ENCODE data around the gene GOLGA6L7.
"Not testable (repeated sequence)": the region's sequence is repeated elsewhere in the genome, so short reads cannot be mapped to it uniquely, and the experiment has no call there.

Gene GOLGA6L7

DNA sequence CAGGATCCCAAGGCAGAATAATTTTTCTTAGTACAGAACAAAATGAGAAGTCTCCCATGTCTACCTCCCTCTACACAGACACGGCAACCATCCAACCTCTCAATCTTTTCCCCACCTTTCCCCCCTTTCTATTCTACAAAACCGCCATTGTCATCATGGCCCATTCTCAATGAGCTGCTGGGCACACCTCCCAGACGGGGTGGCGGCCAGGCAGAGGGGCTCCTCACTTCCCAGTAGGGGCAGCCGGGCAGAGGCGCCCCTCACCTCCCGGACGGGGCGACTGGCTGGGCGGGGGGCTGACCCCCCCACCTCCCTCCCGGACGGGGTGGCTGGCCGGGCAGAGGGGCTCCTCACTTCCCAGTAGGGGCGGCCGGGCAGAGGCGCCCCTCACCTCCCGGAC, 827 bp upstream of the GOLGA6L7 start:
- H3K4ac ChIP-seq (ENCODE audit: low read depth, low read length); H2BK5ac ChIP-seq (ENCODE audit: low read depth, low read length, poor library complexity); H2BK120ac ChIP-seq (ENCODE audit: insufficient read depth, low read length, poor library complexity); H4K8ac ChIP-seq (ENCODE audit: low read depth, low read length); H2AFZ ChIP-seq (ENCODE audit: insufficient read depth, low read length, poor library complexity); H3K9ac ChIP-seq (ENCODE audit: low read length); H3K4me3 ChIP-seq (ENCODE audit: low read depth, low read length); H4K12ac ChIP-seq (ENCODE audit: low read depth, low read length); H3K9me3 ChIP-seq (ENCODE audit: insufficient read depth, low read depth, low read length); H2AK5ac ChIP-seq (ENCODE audit: low read length); H3K27me3 ChIP-seq (ENCODE audit: insufficient read depth, low read length); H3K4me2 ChIP-seq (ENCODE audit: low read length); H4K91ac ChIP-seq (ENCODE audit: low read depth, low read length); DNase-seq; H3K14ac ChIP-seq (ENCODE audit: low read length); H3K4me1 ChIP-seq (ENCODE audit: control insufficient read depth in 1 of 2, insufficient read depth in 2 of 2, low read length in 2 of 2); H3K23ac ChIP-seq (ENCODE audit: low read length); H3K79me1 ChIP-seq (ENCODE audit: low read length); H2BK12ac ChIP-seq (ENCODE audit: low read length); H3K27ac ChIP-seq (ENCODE audit: low read depth, low read length); H3K18ac ChIP-seq (ENCODE audit: low read length); H3K36me3 ChIP-seq (ENCODE audit: control insufficient read depth in 1 of 2, insufficient read depth in 2 of 2, low read length in 2 of 2); H3K79me2 ChIP-seq (ENCODE audit: control insufficient read depth, insufficient read depth, low read length, poor library complexity): not testable (repeated sequence)
- no CpG with 5 or more reads among the region's 17 CpGs for WGBS (ENCODE audit: extremely low coverage, insufficient coverage, insufficient read length)

DNA sequence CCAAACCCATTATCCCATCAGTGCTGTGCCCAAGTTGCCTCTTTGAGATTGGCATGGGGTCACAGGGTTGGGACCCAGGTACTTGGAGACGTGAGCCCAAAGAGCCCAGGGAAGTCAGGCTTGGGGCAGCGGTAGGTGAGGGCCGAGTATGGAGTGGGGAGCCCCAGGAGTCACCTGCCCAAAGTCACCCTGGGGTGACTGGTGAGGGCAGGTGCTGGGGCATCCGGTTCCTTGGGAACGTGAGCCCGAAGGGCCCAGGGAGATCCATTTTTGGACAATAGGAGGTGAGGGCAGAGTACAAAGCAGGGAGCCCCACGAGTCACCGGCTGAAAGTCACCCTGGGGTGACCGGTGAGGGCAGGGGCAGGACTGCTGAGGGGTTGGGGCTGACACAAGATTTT, 485 bp downstream of the GOLGA6L7 start:
- not testable (repeated sequence) for H3K14ac ChIP-seq (ENCODE audit: low read length)
- no CpG with 5 or more reads among the region's 9 CpGs for WGBS (ENCODE audit: extremely low coverage, insufficient coverage, insufficient read length)

GRCh38 chr15:28847247-28847646, 1.2 kb downstream of the GOLGA6L7 start:
- not testable (repeated sequence) for H2BK5ac ChIP-seq (ENCODE audit: low read depth, low read length, poor library complexity); H4K8ac ChIP-seq (ENCODE audit: low read depth, low read length); H4K12ac ChIP-seq (ENCODE audit: low read depth, low read length); H4K91ac ChIP-seq (ENCODE audit: low read depth, low read length); H2AFZ ChIP-seq (ENCODE audit: insufficient read depth, low read length, poor library complexity); H2AK5ac ChIP-seq (ENCODE audit: low read length); H3K14ac ChIP-seq (ENCODE audit: low read length); H3K9me3 ChIP-seq (ENCODE audit: insufficient read depth, low read depth, low read length); H3K23ac ChIP-seq (ENCODE audit: low read length); H3K4me2 ChIP-seq (ENCODE audit: low read length); H3K9ac ChIP-seq (ENCODE audit: low read length); DNase-seq; H3K18ac ChIP-seq (ENCODE audit: low read length); H3K4me3 ChIP-seq (ENCODE audit: low read depth, low read length); H2BK120ac ChIP-seq (ENCODE audit: insufficient read depth, low read length, poor library complexity); H3K36me3 ChIP-seq (ENCODE audit: control insufficient read depth in 1 of 2, insufficient read depth in 2 of 2, low read length in 2 of 2); H3K27me3 ChIP-seq (ENCODE audit: insufficient read depth, low read length); H3K4me1 ChIP-seq (ENCODE audit: control insufficient read depth in 1 of 2, insufficient read depth in 2 of 2, low read length in 2 of 2); H3K79me2 ChIP-seq (ENCODE audit: control insufficient read depth, insufficient read depth, low read length, poor library complexity); H3K79me1 ChIP-seq (ENCODE audit: low read length); H3K4ac ChIP-seq (ENCODE audit: low read depth, low read length); H2BK12ac ChIP-seq (ENCODE audit: low read length); H3K27ac ChIP-seq (ENCODE audit: low read depth, low read length)
- no CpG with 5 or more reads among the region's 5 CpGs for WGBS (ENCODE audit: extremely low coverage, insufficient coverage, insufficient read length)

More for the DNA sequence above, 485 bp downstream of the GOLGA6L7 start:
- DNase-seq; H3K9ac ChIP-seq (ENCODE audit: low read length); H3K18ac ChIP-seq (ENCODE audit: low read length); H3K36me3 ChIP-seq (ENCODE audit: control insufficient read depth in 1 of 2, insufficient read depth in 2 of 2, low read length in 2 of 2); H3K9me3 ChIP-seq (ENCODE audit: insufficient read depth, low read depth, low read length); H3K4ac ChIP-seq (ENCODE audit: low read depth, low read length); H2AK5ac ChIP-seq (ENCODE audit: low read length); H3K27me3 ChIP-seq (ENCODE audit: insufficient read depth, low read length); H4K12ac ChIP-seq (ENCODE audit: low read depth, low read length); H3K4me2 ChIP-seq (ENCODE audit: low read length); H2BK5ac ChIP-seq (ENCODE audit: low read depth, low read length, poor library complexity); H3K4me1 ChIP-seq (ENCODE audit: control insufficient read depth in 1 of 2, insufficient read depth in 2 of 2, low read length in 2 of 2); H4K91ac ChIP-seq (ENCODE audit: low read depth, low read length); H3K27ac ChIP-seq (ENCODE audit: low read depth, low read length); H3K79me1 ChIP-seq (ENCODE audit: low read length); H3K79me2 ChIP-seq (ENCODE audit: control insufficient read depth, insufficient read depth, low read length, poor library complexity); H3K23ac ChIP-seq (ENCODE audit: low read length); H2AFZ ChIP-seq (ENCODE audit: insufficient read depth, low read length, poor library complexity); H3K4me3 ChIP-seq (ENCODE audit: low read depth, low read length); H2BK120ac ChIP-seq (ENCODE audit: insufficient read depth, low read length, poor library complexity); H2BK12ac ChIP-seq (ENCODE audit: low read length); H4K8ac ChIP-seq (ENCODE audit: low read depth, low read length): not testable (repeated sequence)

DNA sequence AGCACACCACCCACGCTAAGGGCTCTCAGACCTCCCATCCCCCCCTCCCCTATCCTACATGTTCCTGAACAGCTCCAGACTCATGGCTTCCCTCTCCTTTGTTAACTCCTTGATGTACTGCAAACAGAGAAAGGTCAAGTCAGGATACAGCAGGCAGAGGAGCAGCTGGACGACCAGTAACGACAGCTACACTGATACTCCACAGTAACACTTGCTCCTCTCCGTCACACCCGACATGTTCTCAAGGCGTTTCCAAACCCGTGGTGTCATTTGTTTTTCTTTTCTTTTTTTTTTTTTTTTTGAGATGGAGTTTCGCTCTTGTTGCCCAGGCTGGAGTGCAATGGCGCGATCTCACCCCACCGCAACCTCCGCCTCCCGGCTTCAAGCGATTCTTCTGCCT, 4.3 kb downstream of the GOLGA6L7 start:
- H3K4me1 ChIP-seq (ENCODE audit: control insufficient read depth in 1 of 2, insufficient read depth in 2 of 2, low read length in 2 of 2); DNase-seq: not testable (repeated sequence)

More for the DNA sequence above, 4.3 kb downstream of the GOLGA6L7 start:
- H3K27me3 ChIP-seq (ENCODE audit: insufficient read depth, low read length); H3K4me2 ChIP-seq (ENCODE audit: low read length); H3K18ac ChIP-seq (ENCODE audit: low read length); H4K12ac ChIP-seq (ENCODE audit: low read depth, low read length); H3K9me3 ChIP-seq (ENCODE audit: insufficient read depth, low read depth, low read length); H2BK5ac ChIP-seq (ENCODE audit: low read depth, low read length, poor library complexity); H3K4me3 ChIP-seq (ENCODE audit: low read depth, low read length); H3K36me3 ChIP-seq (ENCODE audit: control insufficient read depth in 1 of 2, insufficient read depth in 2 of 2, low read length in 2 of 2); H3K23ac ChIP-seq (ENCODE audit: low read length); H3K79me1 ChIP-seq (ENCODE audit: low read length); H3K27ac ChIP-seq (ENCODE audit: low read depth, low read length); H2AK5ac ChIP-seq (ENCODE audit: low read length); H3K79me2 ChIP-seq (ENCODE audit: control insufficient read depth, insufficient read depth, low read length, poor library complexity); H2AFZ ChIP-seq (ENCODE audit: insufficient read depth, low read length, poor library complexity); H2BK120ac ChIP-seq (ENCODE audit: insufficient read depth, low read length, poor library complexity); H4K91ac ChIP-seq (ENCODE audit: low read depth, low read length); H3K9ac ChIP-seq (ENCODE audit: low read length); H3K14ac ChIP-seq (ENCODE audit: low read length); H2BK12ac ChIP-seq (ENCODE audit: low read length); H4K8ac ChIP-seq (ENCODE audit: low read depth, low read length); H3K4ac ChIP-seq (ENCODE audit: low read depth, low read length): not testable (repeated sequence)
- no CpG with 5 or more reads among the region's 14 CpGs for WGBS (ENCODE audit: extremely low coverage, insufficient coverage, insufficient read length)
